Measurements from ENCODE around the gene GPD1L. TPM values are rescaled to one million over a fixed set of nuclear protein-coding genes. Genes with fewer than 3 reads are reported as not detected.

Gene GPD1L
- total RNA-seq, 1 experiment from 2014 or later = 12.9 TPM

DNA sequence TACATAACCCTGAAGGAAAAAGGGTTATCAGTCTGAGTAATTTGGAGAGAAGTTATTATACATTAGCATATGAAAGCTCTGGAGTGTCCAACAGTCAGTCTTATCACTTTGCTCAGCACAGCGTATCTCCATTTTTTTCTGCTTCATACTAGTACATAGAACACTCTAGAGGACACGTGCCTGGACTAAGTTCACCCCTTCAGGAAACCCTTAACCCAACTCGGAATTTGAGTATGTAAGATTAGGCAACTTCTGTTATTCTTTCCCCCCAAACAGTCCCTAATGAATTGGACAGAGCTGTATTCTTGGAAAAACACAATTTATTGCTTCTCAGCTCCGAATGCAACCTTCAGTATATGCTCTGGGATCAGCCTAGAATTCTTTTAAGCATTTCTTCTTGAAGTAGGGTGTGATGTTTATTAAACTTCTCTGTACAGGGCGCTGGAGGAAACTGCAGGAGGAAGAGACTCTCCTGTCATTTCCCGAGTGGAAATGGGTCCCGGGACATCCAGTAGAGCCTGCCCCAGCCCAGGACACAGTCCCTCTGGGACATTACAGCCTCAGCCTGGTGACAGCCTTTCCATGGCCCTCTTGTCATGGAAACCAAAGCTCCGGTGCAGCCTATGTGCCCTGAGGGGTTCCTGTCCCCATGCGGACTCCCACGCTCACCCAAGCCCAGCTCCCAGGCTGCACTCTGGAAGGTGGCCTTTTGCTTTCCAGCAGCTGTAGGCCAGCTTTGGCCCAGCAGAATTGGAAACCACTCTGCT lies 94.8 kb downstream of the GPD1L start:
- DNase-seq (ENCODE audit: low spot score) = no peak
- in situ Hi-C loops (cut with HindIII; ENCODE audit: low sequenced_read_pairs) = no loop called here

DNA sequence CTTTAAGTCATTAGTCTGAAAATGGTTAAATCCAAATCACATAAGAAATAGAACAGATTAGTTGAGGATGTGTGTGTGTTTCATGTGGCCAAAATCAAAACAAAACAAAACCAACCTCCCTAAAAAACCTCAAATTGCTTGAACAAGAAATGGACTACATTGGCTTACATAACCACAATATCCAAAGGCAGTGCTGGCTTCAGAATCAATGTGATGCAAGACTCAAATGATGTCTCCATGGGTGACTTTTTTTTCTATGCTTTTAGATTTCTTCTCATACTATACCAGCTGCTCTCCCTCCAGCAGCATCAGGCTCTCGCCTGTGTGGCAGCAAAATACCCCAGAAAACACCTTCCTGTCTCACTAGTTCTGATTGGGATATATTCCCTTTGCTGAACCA lies 96.1 kb downstream of the GPD1L start:
- in situ Hi-C loops (cut with HindIII; ENCODE audit: low sequenced_read_pairs) = no loop called here
- DNase-seq (ENCODE audit: low spot score) = no peak

DNA sequence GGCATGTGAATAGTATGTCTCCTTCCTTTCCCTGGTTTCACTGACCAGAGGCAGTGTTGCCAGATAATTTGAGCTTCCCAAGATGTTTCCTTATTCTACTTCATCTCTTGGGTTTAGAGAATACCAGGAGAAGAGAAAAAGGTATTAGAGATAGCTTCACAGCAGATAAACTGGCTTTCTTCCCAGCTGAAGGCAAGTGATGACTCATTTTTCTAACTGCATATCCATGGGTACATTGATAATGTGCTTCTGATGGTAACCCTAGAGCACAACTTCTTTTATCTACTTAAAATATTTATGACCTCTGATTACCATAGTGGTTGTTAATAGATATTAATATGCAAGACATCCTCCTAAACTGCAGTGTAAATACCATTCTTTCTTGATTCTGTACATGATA lies 97.4 kb downstream of the GPD1L start:
- in situ Hi-C loops (cut with HindIII; ENCODE audit: low sequenced_read_pairs) = no loop called here
- no peak for DNase-seq (ENCODE audit: low spot score)

DNA sequence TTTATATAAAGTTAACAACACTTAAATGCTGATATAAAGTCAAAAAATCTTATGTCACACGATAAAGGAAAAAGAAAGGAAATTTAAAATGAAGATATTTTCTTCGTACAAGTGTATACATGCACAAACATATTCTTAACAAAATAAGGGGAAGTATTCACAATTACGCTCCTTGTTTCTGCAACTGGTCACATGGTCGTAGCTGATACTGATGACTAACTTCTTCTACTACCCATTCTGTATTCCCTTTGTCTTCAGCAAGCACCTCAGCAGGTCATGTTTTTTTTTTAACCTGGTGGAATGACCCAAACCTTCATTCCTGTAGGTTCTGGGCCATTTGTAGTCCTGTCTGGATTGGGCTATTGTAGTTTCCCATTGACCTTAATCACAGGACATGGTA lies 102.0 kb downstream of the GPD1L start:
- in situ Hi-C loops (cut with HindIII; ENCODE audit: low sequenced_read_pairs) = no loop called here
- no peak for DNase-seq (ENCODE audit: low spot score)

DNA sequence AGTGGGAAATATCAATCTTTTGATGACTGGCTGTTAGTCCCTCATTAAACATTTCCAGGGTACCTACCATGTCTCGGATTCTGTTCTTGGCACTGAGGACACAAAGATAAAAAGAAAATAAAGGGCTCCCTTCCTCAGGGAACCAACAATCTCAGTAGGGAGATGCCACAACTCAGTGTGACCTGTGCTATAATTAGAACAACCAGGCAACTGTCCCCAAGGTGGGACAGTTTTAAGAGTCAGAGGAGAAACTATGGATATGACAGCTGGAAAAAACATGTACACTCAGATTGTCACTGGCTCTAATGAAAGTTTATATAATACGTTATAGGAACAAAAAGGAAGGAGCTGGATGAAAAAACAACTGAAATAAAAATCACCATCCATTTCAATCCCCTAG lies 108.8 kb downstream of the GPD1L start:
- DNase-seq (ENCODE audit: low spot score) = no peak
- in situ Hi-C loops (cut with HindIII; ENCODE audit: low sequenced_read_pairs) = no loop called here

DNA sequence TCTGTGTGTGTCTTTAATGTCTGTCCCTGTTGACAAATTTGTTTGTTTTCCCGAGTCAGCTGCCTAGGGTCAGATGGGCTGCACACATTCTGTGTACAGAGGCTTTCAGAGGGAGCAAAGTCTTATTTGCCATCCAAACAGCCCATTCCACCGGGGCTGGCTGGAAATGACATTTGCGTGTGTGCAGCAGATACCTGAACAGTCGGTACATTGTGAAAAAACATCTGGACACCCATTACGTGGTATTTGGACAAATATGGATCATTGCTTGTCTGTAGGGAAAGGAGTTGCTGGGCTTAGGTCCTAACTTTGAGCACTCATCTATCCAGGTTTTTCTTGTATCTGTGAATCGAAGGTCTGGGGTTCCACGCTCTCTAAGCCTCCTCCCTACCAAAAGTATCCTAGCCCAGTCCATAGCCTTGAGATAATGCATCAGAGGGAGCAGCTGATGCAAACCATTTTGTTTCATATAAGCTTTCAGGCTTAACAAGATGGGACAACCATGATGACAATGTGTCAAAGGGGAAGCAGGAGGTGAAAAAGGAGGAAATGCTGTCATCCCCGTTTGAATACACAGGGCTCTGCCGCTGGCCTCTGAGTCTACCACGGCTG lies 109.9 kb downstream of the GPD1L start:
- DNase-seq (ENCODE audit: low spot score) = no peak
- in situ Hi-C loops (cut with HindIII; ENCODE audit: low sequenced_read_pairs) = no loop called here

DNA sequence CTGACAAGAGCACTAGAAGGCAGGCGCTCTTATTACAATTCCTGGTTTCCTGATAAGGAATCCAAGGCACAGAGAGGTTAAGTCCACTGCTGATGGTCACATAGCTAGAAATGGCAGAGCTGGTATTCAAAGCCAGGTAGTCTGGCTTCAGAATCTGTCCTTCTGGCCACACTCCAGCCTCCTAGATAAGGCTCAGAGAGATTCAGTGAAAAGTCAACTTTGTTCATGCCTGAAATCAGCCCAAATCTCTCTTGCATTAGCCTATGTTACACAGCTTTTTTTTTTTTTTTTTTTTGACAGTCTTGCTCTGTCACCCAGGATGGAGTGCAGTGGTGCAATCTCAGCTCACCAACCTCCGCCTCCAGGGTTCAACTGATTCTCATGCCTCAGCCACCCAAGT lies 110.9 kb downstream of the GPD1L start:
- no peak for DNase-seq (ENCODE audit: low spot score)
- in situ Hi-C loops (cut with HindIII; ENCODE audit: low sequenced_read_pairs) = no loop called here

Other genes starting within 250 kb of the GPD1L start
- 75.8 and 83.3 TPM in 2 replicates for gene OSBPL10, start 125.4 kb upstream of the GPD1L start, total RNA-seq (2014; rRNA removed; shearing (Covaris generic))
- 4.1 and 8.1 TPM in 2 replicates for gene ZNF860, start 124.9 kb upstream of the GPD1L start, total RNA-seq (2014; rRNA removed; shearing (Covaris generic))
- 3.1 and 6.6 TPM in 2 replicates for gene CMTM8, start 132.1 kb downstream of the GPD1L start, total RNA-seq (2014; rRNA removed; shearing (Covaris generic))